Endothelial cell (in vitro differentiated cells): ENCODE data around the gene AREL1. TPM values are rescaled to one million over a fixed set of nuclear protein-coding genes. Genes with fewer than 3 reads are reported as not detected.

Source experiments
- DNase-seq: peaks from one replicate; pipeline ENCODE4 v3.0.0; 2021; ENCODE audit warnings: low spot score
- H3K27ac Mint-ChIP-seq: one replicate; pipeline ENCODE4 v1.8.0; 2021; ENCODE audit warnings: mixed read lengths, inconsistent platforms; ENCODE audit not compliant: unreplicated experiment
- H3K27me3 Mint-ChIP-seq: one replicate; pipeline ENCODE4 v1.8.0; 2021; ENCODE audit warnings: mild to moderate bottlenecking, moderate library complexity, mixed read lengths, inconsistent platforms; ENCODE audit not compliant: unreplicated experiment
- H3K36me3 Mint-ChIP-seq: one replicate; pipeline ENCODE4 v1.8.0; 2021; ENCODE audit warnings: mild to moderate bottlenecking, low read depth, mixed read lengths, inconsistent platforms; ENCODE audit not compliant: unreplicated experiment
- H3K4me1 Mint-ChIP-seq: one replicate; pipeline ENCODE4 v1.8.0; 2021; ENCODE audit warnings: mild to moderate bottlenecking, mixed read lengths, inconsistent platforms; ENCODE audit not compliant: unreplicated experiment
- H3K4me3 Mint-ChIP-seq: one replicate; pipeline ENCODE4 v1.8.0; 2021; ENCODE audit warnings: mild to moderate bottlenecking, mixed read lengths, inconsistent platforms; ENCODE audit not compliant: unreplicated experiment
- H3K9me3 Mint-ChIP-seq: one replicate; pipeline ENCODE4 v1.8.0; 2021; ENCODE audit warnings: mixed read lengths, inconsistent platforms; ENCODE audit not compliant: unreplicated experiment
- CTCF ChIP-seq: fragments of 200-600 bp; sonication (generic); IDR thresholded peaks from one replicate; pipeline ENCODE4 v1.5.0; 2021; ENCODE audit warnings: antibody characterized with exemption; ENCODE audit not compliant: unreplicated experiment
- total RNA-seq: library from RNA; stranded (reverse); fragmentation: NEBNext Ultra II Directional; extraction: Animal tissue kit (Norgen Biotek cat#: 25700); gene quantifications from one replicate; pipeline ENCODE4 v1.2.1, GENCODE V29; 2021; ENCODE audit not compliant: unreplicated experiment

AREL1 gene
- total RNA-seq, 1 donor from 2014 or later = 41.6 TPM

GRCh38 chr14:74732387-74732786 lies 19.5 kb upstream of the AREL1 start:
- no peaks in the 10 kb centered on the region for H3K27me3 Mint-ChIP-seq
- no peak overlapping the region for H3K4me3 Mint-ChIP-seq
- H3K4me1 Mint-ChIP-seq = no peaks in the 10 kb centered on the region
- no peak overlapping the region for H3K27ac Mint-ChIP-seq
- H3K9me3 Mint-ChIP-seq = no peaks in the 10 kb centered on the region
- TF ChIP-seq CTCF = no peak
- no peak for DNase-seq
- peaks cover 19% of the 10 kb centered on the region for H3K36me3 Mint-ChIP-seq

GRCh38 chr14:74723134-74723533 lies 10.3 kb upstream of the AREL1 start:
- Mint-ChIP-seq H3K27me3 (no peaks in the 10 kb centered on the region), H3K4me1 (no peaks in the 10 kb centered on the region), H3K9me3 (no peaks in the 10 kb centered on the region), H3K4me3 (no peak overlapping the region), H3K36me3 (peaks cover 9% of the 10 kb centered on the region), H3K27ac (no peak overlapping the region)
- no peak for DNase-seq
- TF ChIP-seq CTCF = no peak

- no peak for TF ChIP-seq CTCF
- no peaks in the 10 kb centered on the region for H3K27me3 Mint-ChIP-seq
- H3K9me3 Mint-ChIP-seq = no peaks in the 10 kb centered on the region
- no peaks in the 10 kb centered on the region for H3K4me1 Mint-ChIP-seq
- H3K4me3 Mint-ChIP-seq = no peak overlapping the region
- H3K36me3 Mint-ChIP-seq = peaks cover 15% of the 10 kb centered on the region
- DNase-seq = no peak
- H3K27ac Mint-ChIP-seq = no peak overlapping the region
Observed at GRCh38 chr14:74720526-74720925, 7.6 kb upstream of the AREL1 start.

- Mint-ChIP-seq H3K36me3 (peaks cover 6% of the 10 kb centered on the region), H3K4me1 (peaks cover 21% of the 10 kb centered on the region), H3K4me3 (peak overlapping the region; percentile 99), H3K27me3 (peaks cover 4% of the 10 kb centered on the region), H3K9me3 (no peaks in the 10 kb centered on the region), H3K27ac (peak overlapping the region; percentile 99)
- no peak for DNase-seq
- no peak for TF ChIP-seq CTCF
Observed at GRCh38 chr14:74713395-74713735, 485 bp upstream of the AREL1 start.

DNA sequence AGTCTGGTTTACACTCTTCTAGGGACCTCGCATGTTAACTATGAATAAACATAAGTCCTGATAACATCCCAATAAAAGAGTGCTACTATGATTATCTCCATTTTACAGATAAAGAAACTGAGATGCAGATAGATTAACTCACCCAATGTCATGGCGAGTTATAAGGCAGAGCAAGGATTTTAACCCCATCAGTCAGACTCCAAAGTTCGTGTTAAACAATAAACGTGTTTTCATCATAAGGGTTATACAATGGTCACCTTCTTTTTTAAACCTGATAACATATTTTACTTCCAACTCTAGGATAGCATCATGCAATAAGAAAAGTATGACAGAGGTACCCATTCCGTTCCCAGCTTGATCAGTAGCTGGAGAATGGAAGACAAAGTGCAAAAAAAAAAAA lies 1.2 kb downstream of the AREL1 start:
- H3K4me3 Mint-ChIP-seq = peak overlapping the region; percentile 34
- H3K36me3 Mint-ChIP-seq = peaks cover 3% of the 10 kb centered on the region
- H3K9me3 Mint-ChIP-seq = no peaks in the 10 kb centered on the region
- no peak for TF ChIP-seq CTCF
- peaks cover 21% of the 10 kb centered on the region for H3K4me1 Mint-ChIP-seq
- H3K27me3 Mint-ChIP-seq = peaks cover 4% of the 10 kb centered on the region
- DNase-seq = no peak
- peak overlapping the region; percentile 43 for H3K27ac Mint-ChIP-seq
